Vagina (tissue), 2 donors: ENCODE results near the gene PDE11A. TPM values are rescaled to one million over a fixed set of nuclear protein-coding genes. Genes with fewer than 3 reads are reported as not detected.

ENCODE experiments used
- DNase-seq, 2 donors: peaks; one replicate each; pipeline ENCODE4 v3.0.0-alpha.2; 2017; ENCODE audit errors: extremely low spot score in 2 of 2
- H3K27ac ChIP-seq: fragments of 200-600 bp; sonication (generic); one replicate; pipeline ENCODE4 v1.5.1; 2019
- H3K27me3 ChIP-seq: fragments of 200-600 bp; sonication (generic); one replicate; pipeline ENCODE4 v1.5.1; 2019
- H3K36me3 ChIP-seq, 2 donors: fragments of 200-600 bp; sonication (generic); one replicate each; pipeline ENCODE4 v1.5.1; 2017 to 2019
- H3K4me1 ChIP-seq: fragments of 200-600 bp; sonication (generic); one replicate; pipeline ENCODE4 v1.5.1; 2019
- H3K4me3 ChIP-seq, 2 donors: fragments of 200-600 bp; sonication (generic); 1 replicate in 1 of 2; 2 replicates in 1 of 2; pipeline ENCODE4 v1.5.1; 2016 to 2019
- H3K9me3 ChIP-seq: fragments of 200-600 bp; sonication (generic); one replicate; pipeline ENCODE4 v1.5.1; 2019
- CTCF ChIP-seq, 3 experiments: fragments of 450-650 bp in 2 of 3; fragments of 200-600 bp in 1 of 3; sonication (generic) in 1 of 3; IDR thresholded peaks; one replicate each; pipeline ENCODE4 v1.5.1; 2017 to 2019; ENCODE audit warnings: antibody characterized with exemption in 3 of 3, mild to moderate bottlenecking in 2 of 3, moderate library complexity in 2 of 3
- POLR2A ChIP-seq, 2 donors: fragments of 450-650 bp; IDR thresholded peaks; one replicate each; pipeline ENCODE4 v1.6.1; 2017; ENCODE audit warnings: antibody characterized with exemption in 2 of 2, mild to moderate bottlenecking in 2 of 2, moderate library complexity in 2 of 2
- POLR2AphosphoS5 ChIP-seq, 2 donors: sonication (generic); formaldehyde crosslinking; IDR thresholded peaks; one replicate each; pipeline ENCODE4 v1.9.0; 2017; ENCODE audit warnings: antibody characterized with exemption in 2 of 2, mild to moderate bottlenecking in 2 of 2, low read depth in 1 of 2; ENCODE audit not compliant: insufficient read depth in 1 of 2
- intact Hi-C: fragments of 100-400 bp; cut with DNase I; formaldehyde crosslinking; loops from one replicate; pipeline ENCODE4 v1.15.1; 2023
- total RNA-seq: library from RNA; depleted of rRNA; stranded (reverse); fragments of >200 nt; gene quantifications from one replicate; pipeline ENCODE4 v1.2.3, GENCODE V29; 2016

Gene PDE11A
- total RNA-seq, 1 donor from 2014 or later: 0.25 TPM

- intact Hi-C loops: no loop called here
- Histone ChIP-seq H3K4me3 (no peak overlapping the region), H3K27ac (no peak overlapping the region), H3K9me3 (no peaks in the 10 kb centered on the region), H3K4me1 (no peaks in the 10 kb centered on the region), H3K36me3 (no peaks in the 10 kb centered on the region), H3K27me3 (no peaks in the 10 kb centered on the region)
- TF ChIP-seq POLR2A (IDR thresholded peaks at IDR 0.05) (no peak), CTCF (IDR thresholded peaks at IDR 0.05) (peak in 1 of 3 experiments; percentile 29)
- DNase-seq: no peak
These were observed 300.0 kb downstream of the PDE11A start for GRCh38 chr2:177772529-177772928.

- Histone ChIP-seq H3K36me3 (no peaks in the 10 kb centered on the region), H3K27ac (no peak overlapping the region), H3K4me1 (no peaks in the 10 kb centered on the region), H3K9me3 (no peaks in the 10 kb centered on the region), H3K27me3 (no peaks in the 10 kb centered on the region), H3K4me3 (no peak overlapping the region)
- DNase-seq: no peak
- no peak for TF ChIP-seq CTCF (IDR thresholded peaks at IDR 0.05)
- TF ChIP-seq POLR2A (IDR thresholded peaks at IDR 0.05): no peak
- no peak for TF ChIP-seq POLR2AphosphoS5 (IDR thresholded peaks at IDR 0.05; ENCODE audit: insufficient read depth in 1 of 2, low read depth in 1 of 2)
- intact Hi-C loops: no loop called here
These were observed 301.4 kb downstream of the PDE11A start for GRCh38 chr2:177771191-177771590.

DNA sequence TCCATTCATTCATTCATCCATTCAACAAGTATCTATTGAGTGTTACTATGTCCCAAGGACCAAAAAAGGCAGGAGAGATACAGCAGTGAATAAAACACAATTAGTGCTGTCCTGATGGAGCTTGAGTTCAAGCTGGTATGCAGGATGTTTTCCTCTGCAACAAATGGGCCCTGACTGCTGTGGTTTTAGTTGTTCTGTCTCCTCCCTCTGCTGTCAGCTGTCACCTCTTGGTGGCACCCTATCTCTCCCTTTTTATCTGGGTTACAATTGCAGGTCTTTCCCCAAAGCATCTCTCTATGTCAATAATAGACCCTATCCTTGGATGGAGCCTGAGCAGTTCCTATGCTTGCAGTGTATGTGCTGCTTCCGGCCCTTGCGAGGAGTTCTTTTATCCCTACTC is 304.8 kb downstream of the PDE11A start:
- Histone ChIP-seq H3K4me3 (no peak overlapping the region), H3K27me3 (no peaks in the 10 kb centered on the region), H3K27ac (no peak overlapping the region), H3K36me3 (no peaks in the 10 kb centered on the region), H3K4me1 (no peaks in the 10 kb centered on the region), H3K9me3 (no peaks in the 10 kb centered on the region)
- intact Hi-C loops: no loop called here
- DNase-seq: no peak
- no peak for TF ChIP-seq POLR2AphosphoS5 (IDR thresholded peaks at IDR 0.05; ENCODE audit: insufficient read depth in 1 of 2, low read depth in 1 of 2)

DNA sequence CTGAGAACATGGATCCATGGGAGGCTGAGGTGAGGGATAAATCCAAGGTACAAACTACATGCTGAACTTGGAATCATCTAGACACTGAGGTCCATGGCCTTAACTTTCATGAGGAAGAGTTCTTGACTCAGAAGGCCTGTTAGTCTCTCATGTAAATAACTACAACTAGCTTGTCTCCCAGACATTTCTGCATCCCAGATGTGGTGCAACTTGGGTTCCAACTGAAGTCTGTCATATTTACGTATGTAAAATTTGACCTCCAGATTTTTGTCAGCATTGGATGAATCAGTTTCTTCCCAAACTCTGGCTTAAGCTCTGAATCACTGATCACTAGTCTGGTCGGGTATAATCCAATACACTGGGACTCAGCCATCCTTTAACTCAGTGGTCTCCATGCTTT is 306.9 kb downstream of the PDE11A start:
- DNase-seq: no peak
- Histone ChIP-seq H3K4me3 (no peak overlapping the region), H3K27ac (no peak overlapping the region), H3K9me3 (no peaks in the 10 kb centered on the region), H3K4me1 (no peaks in the 10 kb centered on the region), H3K27me3 (no peaks in the 10 kb centered on the region), H3K36me3 (no peaks in the 10 kb centered on the region)
- no peak for TF ChIP-seq POLR2A (IDR thresholded peaks at IDR 0.05)
- no peak for TF ChIP-seq CTCF (IDR thresholded peaks at IDR 0.05)
- TF ChIP-seq POLR2AphosphoS5 (IDR thresholded peaks at IDR 0.05; ENCODE audit: insufficient read depth in 1 of 2, low read depth in 1 of 2): no peak
- intact Hi-C loops: no loop called here

GRCh38 chr2:177763531-177764265 is 308.9 kb downstream of the PDE11A start:
- Histone ChIP-seq H3K27ac (no peak overlapping the region), H3K36me3 (no peaks in the 10 kb centered on the region), H3K4me1 (no peaks in the 10 kb centered on the region), H3K9me3 (no peaks in the 10 kb centered on the region), H3K27me3 (no peaks in the 10 kb centered on the region), H3K4me3 (peak overlapping the region in 1 of 2 donors; percentile 11)
- TF ChIP-seq POLR2AphosphoS5 (IDR thresholded peaks at IDR 0.05; ENCODE audit: insufficient read depth in 1 of 2, low read depth in 1 of 2) (no peak), CTCF (IDR thresholded peaks at IDR 0.05) (peak; percentile 43 to 54 (median 49))
- intact Hi-C loops: no loop called here
- no peak for DNase-seq
